ENCODE data around the gene SPDYE4. TPM values are rescaled to one million over a fixed set of nuclear protein-coding genes. Genes with fewer than 3 reads are reported as not detected.

The SPDYE4 gene
- total RNA-seq, 1 donor from 2014 or later = not detected

DNA sequence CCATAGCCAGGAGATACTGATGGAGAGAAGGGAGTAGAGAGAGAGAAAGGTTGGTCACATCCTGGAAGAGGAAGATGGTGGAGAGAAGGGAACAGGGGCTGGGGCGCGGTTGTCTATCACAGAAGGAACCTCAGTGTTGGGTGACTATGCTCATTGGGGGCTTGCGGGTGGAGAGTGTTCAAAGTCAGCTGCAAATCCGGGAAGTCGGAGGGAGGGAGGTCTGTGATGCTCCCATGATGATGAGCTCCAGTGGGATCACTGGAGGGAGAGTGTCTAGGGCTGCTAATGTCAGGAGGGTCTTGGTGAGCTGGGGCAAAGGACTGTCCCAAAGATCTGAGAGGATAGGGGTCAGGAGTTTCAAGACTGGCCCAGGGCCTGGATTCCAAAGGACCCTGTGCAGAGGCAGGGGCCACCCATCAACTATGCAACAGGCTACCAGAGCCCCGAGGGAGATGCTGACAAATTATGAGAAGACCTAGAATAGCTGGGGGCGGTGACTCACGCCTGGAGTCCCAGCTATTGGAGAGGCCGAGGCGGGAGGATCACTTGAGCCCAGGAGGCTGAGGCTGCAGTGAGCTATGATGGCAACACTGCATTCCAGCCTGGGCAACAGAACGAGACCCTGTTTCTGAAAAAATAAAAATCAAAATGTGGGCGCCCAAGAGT lies 2.6 kb downstream of the SPDYE4 start:
- Histone ChIP-seq H3K36me3 (no peaks in the 10 kb centered on the region), H3K27me3 (ENCODE audit: low read depth) (peaks cover 37% of the 10 kb centered on the region), H3K4me1 (peaks cover 10% of the 10 kb centered on the region), H3K27ac (replicated peaks) (no peak overlapping the region), H3K4me3 (no peak overlapping the region), H3K9me3 (replicated peaks) (no peaks in the 10 kb centered on the region)
- intact Hi-C loops (cut with micrococcal nuclease) = no loop called here
- TF ChIP-seq, protein P1, sequence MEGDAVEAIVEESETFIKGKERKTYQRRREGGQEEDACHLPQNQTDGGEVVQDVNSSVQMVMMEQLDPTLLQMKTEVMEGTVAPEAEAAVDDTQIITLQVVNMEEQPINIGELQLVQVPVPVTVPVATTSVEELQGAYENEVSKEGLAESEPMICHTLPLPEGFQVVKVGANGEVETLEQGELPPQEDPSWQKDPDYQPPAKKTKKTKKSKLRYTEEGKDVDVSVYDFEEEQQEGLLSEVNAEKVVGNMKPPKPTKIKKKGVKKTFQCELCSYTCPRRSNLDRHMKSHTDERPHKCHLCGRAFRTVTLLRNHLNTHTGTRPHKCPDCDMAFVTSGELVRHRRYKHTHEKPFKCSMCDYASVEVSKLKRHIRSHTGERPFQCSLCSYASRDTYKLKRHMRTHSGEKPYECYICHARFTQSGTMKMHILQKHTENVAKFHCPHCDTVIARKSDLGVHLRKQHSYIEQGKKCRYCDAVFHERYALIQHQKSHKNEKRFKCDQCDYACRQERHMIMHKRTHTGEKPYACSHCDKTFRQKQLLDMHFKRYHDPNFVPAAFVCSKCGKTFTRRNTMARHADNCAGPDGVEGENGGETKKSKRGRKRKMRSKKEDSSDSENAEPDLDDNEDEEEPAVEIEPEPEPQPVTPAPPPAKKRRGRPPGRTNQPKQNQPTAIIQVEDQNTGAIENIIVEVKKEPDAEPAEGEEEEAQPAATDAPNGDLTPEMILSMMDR (IDR thresholded peaks at IDR 0.05; ENCODE audit: borderline replicate concordance) = no peak
- DNase-seq = no peak

DNA sequence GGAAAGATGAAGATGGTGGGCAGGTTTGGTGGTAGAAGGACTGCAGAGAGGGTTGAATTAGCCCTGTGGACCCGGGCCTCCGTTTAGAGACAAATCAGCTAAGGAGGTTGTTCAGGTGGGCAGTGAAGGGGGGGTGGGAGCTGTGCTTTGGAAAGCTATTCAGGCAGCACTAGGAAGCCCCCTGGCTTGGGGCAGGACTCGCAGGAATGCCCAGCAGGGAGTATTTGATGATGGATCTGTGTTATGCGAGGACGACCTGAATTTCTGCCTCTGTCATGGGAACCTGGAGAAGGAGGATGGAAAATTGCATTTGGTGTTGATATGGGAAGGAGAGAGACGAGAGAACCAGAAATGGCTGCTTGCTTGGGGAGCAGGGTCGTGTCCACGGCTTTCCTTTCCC lies 3.5 kb downstream of the SPDYE4 start:
- no peaks in the 10 kb centered on the region for H3K36me3 ChIP-seq
- H3K9me3 ChIP-seq (replicated peaks) = no peaks in the 10 kb centered on the region
- H3K4me3 ChIP-seq = no peak overlapping the region
- intact Hi-C loops (cut with micrococcal nuclease) = no loop called here
- peaks cover 10% of the 10 kb centered on the region for H3K4me1 ChIP-seq
- TF ChIP-seq, protein P1 (IDR thresholded peaks at IDR 0.05; ENCODE audit: borderline replicate concordance) = no peak
- H3K27me3 ChIP-seq (ENCODE audit: low read depth) = peaks cover 37% of the 10 kb centered on the region
- DNase-seq = no peak
- no peak overlapping the region for H3K27ac ChIP-seq (replicated peaks)

DNA sequence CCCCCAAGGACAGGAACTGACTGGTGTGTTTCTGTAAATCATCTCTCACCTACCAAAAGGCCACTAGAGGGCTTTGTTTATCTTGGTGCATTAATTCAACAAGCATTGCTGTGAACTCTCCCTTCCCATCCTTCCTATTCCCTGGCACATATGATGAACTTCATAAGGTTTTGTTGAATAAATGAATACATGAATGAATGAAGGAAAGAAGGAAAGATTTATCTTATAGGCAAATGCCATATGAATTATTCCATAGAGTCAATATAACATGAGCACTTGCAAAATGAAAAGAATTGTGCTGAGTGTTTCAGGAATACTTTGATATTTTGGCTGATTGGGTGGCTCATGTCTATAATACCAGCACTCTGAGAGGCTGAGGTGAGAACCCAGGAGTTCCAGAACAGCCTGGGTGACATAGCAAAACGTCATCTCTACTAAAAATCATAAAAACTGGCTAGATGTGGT lies 4.3 kb downstream of the SPDYE4 start:
- intact Hi-C loops (cut with micrococcal nuclease) = no loop called here
- H3K27me3 ChIP-seq (ENCODE audit: low read depth) = peaks cover 37% of the 10 kb centered on the region
- H3K4me1 ChIP-seq = peaks cover 10% of the 10 kb centered on the region
- H3K36me3 ChIP-seq = no peaks in the 10 kb centered on the region
- TF ChIP-seq, protein P1 (IDR thresholded peaks at IDR 0.05; ENCODE audit: borderline replicate concordance) = no peak
- H3K4me3 ChIP-seq = no peak overlapping the region
- no peak overlapping the region for H3K27ac ChIP-seq (replicated peaks)
- no peak for DNase-seq
- H3K9me3 ChIP-seq (replicated peaks) = no peaks in the 10 kb centered on the region

DNA sequence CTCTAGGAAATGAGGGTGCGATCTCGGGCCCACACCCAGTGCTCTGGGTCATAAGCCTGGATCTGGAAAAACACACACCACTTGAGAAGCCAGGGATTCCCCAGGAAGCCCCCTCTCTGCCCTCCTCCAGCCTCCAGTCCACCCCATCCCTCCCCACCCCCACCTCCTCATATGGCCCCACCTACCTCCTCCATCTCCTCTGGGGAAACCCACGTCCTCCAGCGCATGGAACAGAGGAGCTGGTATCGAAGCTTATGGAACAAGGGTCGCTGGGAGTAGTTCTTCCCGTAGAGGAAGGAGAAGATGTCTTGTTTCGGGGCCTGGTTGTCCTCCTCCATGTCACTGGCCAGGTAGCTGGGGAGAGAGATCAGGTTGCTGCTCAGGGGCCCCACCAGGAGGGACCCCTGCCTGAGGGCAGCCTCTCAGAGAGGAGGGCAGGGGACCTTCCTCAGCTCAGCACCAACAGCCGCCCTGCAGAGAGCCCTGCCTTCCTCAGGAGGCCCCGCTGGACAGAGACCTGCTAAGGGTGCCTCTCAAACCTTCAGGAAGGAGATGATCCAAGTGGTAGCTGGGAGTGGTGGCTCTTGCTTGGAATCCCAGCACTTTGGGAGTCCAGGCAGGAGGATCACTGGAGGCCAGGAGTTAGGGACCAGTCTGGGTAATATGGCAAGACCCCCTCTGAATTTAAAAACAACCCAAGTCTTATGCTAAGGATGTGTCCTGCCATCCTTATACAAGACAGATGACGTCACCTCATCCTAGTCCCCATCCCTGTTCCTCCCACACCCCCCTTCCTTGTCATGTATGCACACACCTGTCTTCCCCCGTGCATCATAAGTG lies 5.0 kb downstream of the SPDYE4 start:
- Histone ChIP-seq H3K27ac (replicated peaks) (no peak overlapping the region), H3K36me3 (no peaks in the 10 kb centered on the region), H3K9me3 (replicated peaks) (no peaks in the 10 kb centered on the region), H3K4me1 (peaks cover 10% of the 10 kb centered on the region), H3K4me3 (no peak overlapping the region), H3K27me3 (ENCODE audit: low read depth) (peaks cover 31% of the 10 kb centered on the region)
- DNase-seq = no peak
- TF ChIP-seq, protein P1 (IDR thresholded peaks at IDR 0.05; ENCODE audit: borderline replicate concordance) = no peak
- intact Hi-C loops (cut with micrococcal nuclease) = no loop called here

DNA sequence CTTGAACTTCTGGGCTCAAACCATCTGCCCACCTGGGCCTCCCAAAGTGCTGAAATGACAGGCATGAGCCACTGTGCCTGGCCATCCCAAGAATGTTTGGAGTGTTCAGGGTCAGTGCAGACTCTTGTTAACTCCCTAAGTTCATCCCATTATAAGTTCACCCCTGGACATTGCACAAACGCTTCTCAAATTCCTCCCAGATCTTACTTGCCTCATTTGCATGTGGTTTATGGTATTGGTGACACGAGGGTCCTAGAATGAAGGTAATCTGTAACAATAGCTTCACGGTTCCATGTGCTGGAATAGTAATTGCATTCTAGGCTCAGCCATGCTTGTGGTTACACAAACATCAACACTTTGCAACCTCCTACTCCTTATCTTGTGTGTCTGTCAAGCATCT lies 8.7 kb downstream of the SPDYE4 start:
- TF ChIP-seq, protein P1 (IDR thresholded peaks at IDR 0.05; ENCODE audit: borderline replicate concordance) = no peak
- Histone ChIP-seq H3K4me1 (peaks cover 24% of the 10 kb centered on the region), H3K36me3 (no peaks in the 10 kb centered on the region), H3K9me3 (replicated peaks) (no peaks in the 10 kb centered on the region), H3K27ac (replicated peaks) (no peak overlapping the region), H3K4me3 (no peak overlapping the region), H3K27me3 (ENCODE audit: low read depth) (peaks cover 3% of the 10 kb centered on the region)
- DNase-seq = no peak
- intact Hi-C loops (cut with micrococcal nuclease) = loop anchor here (5.0 to 10.0 kb wide), 2 partner anchors 177 to 335 kb away; no protein-coding TSS in a partner anchor

Data from left ventricle myocardium inferior (tissue), 1 donor.